CD4-positive, alpha-beta T cell treated with Interferon alpha-2 for 1 hour (primary cell): ENCODE results near the gene XPC.

Experiments
- DNase-seq, 2 donors: peaks; one replicate each; pipeline ENCODE4 v3.0.0-alpha.2; 2020 to 2022

Gene XPC

GRCh38 chr3:14169871-14170270 is 8.5 kb downstream of the XPC start:
- DNase-seq = no peak

- no peak for DNase-seq
Observed at GRCh38 chr3:14169435-14169834, 9.0 kb downstream of the XPC start.

GRCh38 chr3:14166877-14167603 is 11.4 kb downstream of the XPC start:
- no peak for DNase-seq

GRCh38 chr3:14162178-14162577 is 16.2 kb downstream of the XPC start:
- DNase-seq = no peak

- no peak for DNase-seq
Observed at GRCh38 chr3:14161282-14161681, 17.1 kb downstream of the XPC start.

- no peak for DNase-seq
Observed at GRCh38 chr3:14159426-14159825, 19.0 kb downstream of the XPC start.

- DNase-seq = no peak
Observed at GRCh38 chr3:14158370-14158769, 20.0 kb downstream of the XPC start.

GRCh38 chr3:14157951-14158350 is 20.4 kb downstream of the XPC start:
- no peak for DNase-seq

- DNase-seq = no peak
Observed at GRCh38 chr3:14156843-14157561, 21.4 kb downstream of the XPC start.

- DNase-seq = no peak
Observed at GRCh38 chr3:14156201-14156600, 22.2 kb downstream of the XPC start.

- no peak for DNase-seq
Observed at GRCh38 chr3:14154895-14155440, 23.4 kb downstream of the XPC start.

GRCh38 chr3:14154276-14154675 is 24.1 kb downstream of the XPC start:
- DNase-seq = no peak

GRCh38 chr3:14153663-14154062 is 24.7 kb downstream of the XPC start:
- no peak for DNase-seq

GRCh38 chr3:14152963-14153355 is 25.4 kb downstream of the XPC start:
- DNase-seq = no peak

GRCh38 chr3:14152233-14152962 is 26.0 kb downstream of the XPC start:
- DNase-seq = peak in 1 of 2 donors; percentile 35

GRCh38 chr3:14151471-14152083 is 26.8 kb downstream of the XPC start:
- DNase-seq = no peak

- no peak for DNase-seq
Observed at GRCh38 chr3:14150491-14151230, 27.7 kb downstream of the XPC start.

- no peak for DNase-seq
Observed at GRCh38 chr3:14150078-14150477, 28.3 kb downstream of the XPC start.

- no peak for DNase-seq
Observed at GRCh38 chr3:14148041-14148985, 30.1 kb downstream of the XPC start.

GRCh38 chr3:14147617-14148016 is 30.8 kb downstream of the XPC start:
- no peak for DNase-seq

GRCh38 chr3:14147066-14147435 is 31.4 kb downstream of the XPC start:
- DNase-seq = no peak
